Ishikawa (cell line): ENCODE results near the gene RET.

ENCODE experiments used
- CEBPB ChIP-seq: IDR thresholded peaks from 2 replicates; pipeline ENCODE4 v1.6.1; 2012
- CREB1 ChIP-seq: IDR thresholded peaks from 2 replicates; pipeline ENCODE4 v1.6.1; 2012; ENCODE audit warnings: low read depth
- EGR1 ChIP-seq: IDR thresholded peaks from 2 replicates; pipeline ENCODE4 v1.6.1; 2012
- EP300 ChIP-seq: IDR thresholded peaks from 2 replicates; pipeline ENCODE4 v1.6.1; 2012; ENCODE audit warnings: borderline replicate concordance
- FOXM1 ChIP-seq: IDR thresholded peaks from 2 replicates; pipeline ENCODE4 v1.6.1; 2012; ENCODE audit warnings: low read depth, borderline replicate concordance
- MAX ChIP-seq: IDR thresholded peaks from 2 replicates; pipeline ENCODE4 v1.6.1; 2012
- NFIC ChIP-seq: IDR thresholded peaks from 2 replicates; pipeline ENCODE4 v1.6.1; 2012
- RAD21 ChIP-seq: IDR thresholded peaks from 2 replicates; pipeline ENCODE4 v1.6.1; 2012; ENCODE audit warnings: low read depth
- REST ChIP-seq: IDR thresholded peaks from 2 replicates; pipeline ENCODE4 v1.6.1; 2012; ENCODE audit warnings: low read depth, mild to moderate bottlenecking
- TAF1 ChIP-seq: IDR thresholded peaks from 2 replicates; pipeline ENCODE4 v1.6.1; 2012; ENCODE audit warnings: low read depth, mild to moderate bottlenecking
- TEAD4 ChIP-seq: IDR thresholded peaks from 2 replicates; pipeline ENCODE4 v1.6.1; 2012
- USF1 ChIP-seq: IDR thresholded peaks from 2 replicates; pipeline ENCODE4 v1.6.1; 2012
- YY1 ChIP-seq: IDR thresholded peaks from 2 replicates; pipeline ENCODE4 v1.6.1; 2012; ENCODE audit warnings: low read depth

GRCh38 chr10:43125274-43125845, 48.5 kb downstream of the RET start:
- TF ChIP-seq EP300 (no peak), CEBPB (no peak), RAD21 (no peak), YY1 (no peak), USF1 (no peak), FOXM1 (no peak), MAX (no peak), TAF1 (no peak), TEAD4 (no peak), REST (no peak), NFIC (no peak), CREB1 (no peak), EGR1 (no peak)
